GM18499 (cell line): ENCODE data around the gene CDR2L.
A peak's percentile ranks its signal among the peaks of the same experiment; 100 is the strongest.
"Not testable (repeated sequence)": the region's sequence is repeated elsewhere in the genome, so short reads cannot be mapped to it uniquely, and the experiment has no call there.

Experiments
- ATAC-seq: cut with Tn5 transposase; IDR thresholded peaks from one replicate; pipeline ENCODE4 v1.9.1; 2021; ENCODE audit warnings: moderate number of reproducible peaks; ENCODE audit not compliant: insufficient read depth, unreplicated experiment

CDR2L gene

GRCh38 chr17:75034236-75034908, 46.9 kb downstream of the CDR2L start:
- ATAC-seq: no peak

- no peak for ATAC-seq
Observed at GRCh38 chr17:75036643-75037268, 49.3 kb downstream of the CDR2L start.

GRCh38 chr17:75039238-75039637, 51.8 kb downstream of the CDR2L start:
- no peak for ATAC-seq

- ATAC-seq: no peak
Observed at GRCh38 chr17:75041656-75042280, 54.3 kb downstream of the CDR2L start.

- ATAC-seq: not testable (repeated sequence)
Observed at GRCh38 chr17:75043789-75044188, 56.4 kb downstream of the CDR2L start.

- no peak for ATAC-seq
Observed at GRCh38 chr17:75044716-75045115, 57.3 kb downstream of the CDR2L start.

GRCh38 chr17:75045946-75046406, 58.5 kb downstream of the CDR2L start:
- not testable (repeated sequence) for ATAC-seq

GRCh38 chr17:75046407-75047289, 59.2 kb downstream of the CDR2L start, which contains the start of the genes ATP5PD and KCTD2:
ATP5PD (minus strand) TSS chr17:75046969; CDS start chr17:75042650, 4,319 bp downstream.
KCTD2 (plus strand) TSS chr17:75047225; CDS start chr17:75047251, 26 bp downstream.
- ATAC-seq: peak; percentile 92

- no peak for ATAC-seq
Observed at GRCh38 chr17:75047398-75048098, 60.1 kb downstream of the CDR2L start.

GRCh38 chr17:75048249-75048878, 60.9 kb downstream of the CDR2L start:
- ATAC-seq: no peak

GRCh38 chr17:75049057-75049456, 61.6 kb downstream of the CDR2L start:
- no peak for ATAC-seq

GRCh38 chr17:75049706-75050105, 62.3 kb downstream of the CDR2L start:
- ATAC-seq: no peak

- ATAC-seq: no peak
Observed at GRCh38 chr17:75051941-75052340, 64.5 kb downstream of the CDR2L start.
